ENCODE data around the gene NAALADL1.
"Not testable (repeated sequence)": the region's sequence is repeated elsewhere in the genome, so short reads cannot be mapped to it uniquely, and the experiment has no call there.

The NAALADL1 gene

GRCh38 chr11:65045728-65046127 lies 12.6 kb downstream of the NAALADL1 start:
- no peak for DNase-seq

- no peak for DNase-seq
Observed at GRCh38 chr11:65045061-65045460, 13.3 kb downstream of the NAALADL1 start.

GRCh38 chr11:65043881-65044501 lies 14.4 kb downstream of the NAALADL1 start:
- no peak for DNase-seq

- no peak for DNase-seq
Observed at GRCh38 chr11:65042891-65043290, 15.5 kb downstream of the NAALADL1 start.

- peak; percentile 67 for DNase-seq
Observed at GRCh38 chr11:65040847-65041622, 17.3 kb downstream of the NAALADL1 start, which contains the start of gene SAC3D1. Gene SAC3D1 (plus strand): TSS chr11:65041210. CDS start chr11:65041293, 83 bp downstream.

- no peak for DNase-seq
Observed at GRCh38 chr11:65040520-65040846, 17.9 kb downstream of the NAALADL1 start.

- DNase-seq, result no peak
Observed at GRCh38 chr11:65036931-65037330, 21.4 kb downstream of the NAALADL1 start.

- no peak for DNase-seq
Observed at GRCh38 chr11:65035579-65035978, 22.8 kb downstream of the NAALADL1 start.

- no peak for DNase-seq
Observed at GRCh38 chr11:65034423-65034822, 23.9 kb downstream of the NAALADL1 start.

- no peak for DNase-seq
Observed at GRCh38 chr11:65032216-65032615, 26.1 kb downstream of the NAALADL1 start.

- DNase-seq, result peak; percentile 57
Observed at GRCh38 chr11:65027213-65028067, 30.9 kb downstream of the NAALADL1 start, which contains the start of gene SNX15. Gene SNX15 (plus strand): TSS chr11:65027439. CDS start chr11:65027538, 99 bp downstream.

GRCh38 chr11:65026810-65027209 lies 31.5 kb downstream of the NAALADL1 start:
- DNase-seq, result no peak

GRCh38 chr11:65023502-65023901 lies 34.9 kb downstream of the NAALADL1 start:
- not testable (repeated sequence) for DNase-seq

- no peak for DNase-seq
Observed at GRCh38 chr11:65021509-65021908, 36.8 kb downstream of the NAALADL1 start.

- DNase-seq, result no peak
Observed at GRCh38 chr11:65021003-65021402, 37.4 kb downstream of the NAALADL1 start.

- no peak for DNase-seq
Observed at GRCh38 chr11:65019824-65020223, 38.5 kb downstream of the NAALADL1 start.

- no peak for DNase-seq
Observed at GRCh38 chr11:65017937-65018336, 40.4 kb downstream of the NAALADL1 start.

GRCh38 chr11:65016705-65017104 lies 41.6 kb downstream of the NAALADL1 start:
- DNase-seq, result no peak

- DNase-seq, result no peak
Observed at GRCh38 chr11:65014726-65015227, 43.6 kb downstream of the NAALADL1 start.

GRCh38 chr11:65013888-65014725 lies 44.2 kb downstream of the NAALADL1 start, which contains the start of gene ARL2:
Gene ARL2 (plus strand): TSS chr11:65014160. CDS start chr11:65014208, 48 bp downstream.
- peak; percentile 78 for DNase-seq

GRCh38 chr11:65013130-65013887 lies 45.0 kb downstream of the NAALADL1 start:
- peak; percentile 68 for DNase-seq
